ENCODE data around the gene CRHR1.
A peak's percentile ranks its signal among the peaks of the same experiment; 100 is the strongest.

CRHR1 gene

GRCh38 chr17:45759761-45760160 is 24.4 kb upstream of the CRHR1 start:
- DNase-seq, result no peak

GRCh38 chr17:45761957-45762565 is 22.1 kb upstream of the CRHR1 start:
- no peak for DNase-seq

- no peak for DNase-seq
These were observed 20.9 kb upstream of the CRHR1 start for GRCh38 chr17:45763182-45763581.

GRCh38 chr17:45764479-45764878 is 19.6 kb upstream of the CRHR1 start:
- no peak for DNase-seq

GRCh38 chr17:45768000-45768399 is 16.1 kb upstream of the CRHR1 start:
- DNase-seq, result no peak

GRCh38 chr17:45770632-45771270 is 13.4 kb upstream of the CRHR1 start:
- no peak for DNase-seq

- DNase-seq, result no peak
These were observed 12.7 kb upstream of the CRHR1 start for GRCh38 chr17:45771271-45771959.

GRCh38 chr17:45775148-45775547 is 9.0 kb upstream of the CRHR1 start:
- peak; percentile 77 for DNase-seq

GRCh38 chr17:45775576-45776011 is 8.5 kb upstream of the CRHR1 start:
- DNase-seq, result peak; percentile 84

- DNase-seq, result no peak
These were observed 7.2 kb upstream of the CRHR1 start for GRCh38 chr17:45776896-45777295.

- no peak for DNase-seq
These were observed 6.7 kb upstream of the CRHR1 start for GRCh38 chr17:45777388-45777787.

- DNase-seq, result no peak
These were observed 3.2 kb upstream of the CRHR1 start for GRCh38 chr17:45780921-45781320.

GRCh38 chr17:45782889-45783592 is 1.1 kb upstream of the CRHR1 start:
- peak; percentile 66 for DNase-seq

GRCh38 chr17:45783593-45784292 is 377 bp upstream of the CRHR1 start:
- peak; percentile 85 for DNase-seq

- DNase-seq, result peak; percentile 51
These were observed 790 bp downstream of the CRHR1 start for GRCh38 chr17:45784741-45785479.

- no peak for DNase-seq
These were observed 1.5 kb downstream of the CRHR1 start for GRCh38 chr17:45785480-45786193.

- DNase-seq, result no peak
These were observed 2.2 kb downstream of the CRHR1 start for GRCh38 chr17:45786349-45786748.

GRCh38 chr17:45787044-45787443 is 2.9 kb downstream of the CRHR1 start:
- no peak for DNase-seq

GRCh38 chr17:45787656-45788055 is 3.5 kb downstream of the CRHR1 start:
- DNase-seq, result no peak

- no peak for DNase-seq
These were observed 3.9 kb downstream of the CRHR1 start for GRCh38 chr17:45788057-45788456.

- no peak for DNase-seq
These were observed 5.8 kb downstream of the CRHR1 start for GRCh38 chr17:45789874-45790273.

All from NCI-H345 (cell line).